Stimulated activated naive CD8-positive, alpha-beta T cell treated with anti-CD3 and anti-CD28 coated beads, Interleukin-15, Interleukin-2, amounts not matched to agents 100 ng/mL and 50 ng/mL, for 24 hours (primary cell): ENCODE results near the gene ZBTB4.

ENCODE experiments used
- H3K27ac Mint-ChIP-seq: one replicate; pipeline ENCODE4 v1.8.0; 2021; ENCODE audit warnings: mild to moderate bottlenecking, mixed read lengths
- H3K27me3 Mint-ChIP-seq: one replicate; pipeline ENCODE4 v1.8.0; 2021; ENCODE audit warnings: mixed read lengths
- H3K36me3 Mint-ChIP-seq: one replicate; pipeline ENCODE4 v1.8.0; 2021; ENCODE audit warnings: low read depth, mixed read lengths
- H3K4me1 Mint-ChIP-seq: one replicate; pipeline ENCODE4 v1.8.0; 2021; ENCODE audit warnings: low read depth, mixed read lengths
- H3K4me3 Mint-ChIP-seq: one replicate; pipeline ENCODE4 v1.8.0; 2021; ENCODE audit warnings: mild to moderate bottlenecking, mixed read lengths
- H3K9me3 Mint-ChIP-seq: one replicate; pipeline ENCODE4 v1.8.0; 2021; ENCODE audit warnings: mixed read lengths

ZBTB4 gene

DNA sequence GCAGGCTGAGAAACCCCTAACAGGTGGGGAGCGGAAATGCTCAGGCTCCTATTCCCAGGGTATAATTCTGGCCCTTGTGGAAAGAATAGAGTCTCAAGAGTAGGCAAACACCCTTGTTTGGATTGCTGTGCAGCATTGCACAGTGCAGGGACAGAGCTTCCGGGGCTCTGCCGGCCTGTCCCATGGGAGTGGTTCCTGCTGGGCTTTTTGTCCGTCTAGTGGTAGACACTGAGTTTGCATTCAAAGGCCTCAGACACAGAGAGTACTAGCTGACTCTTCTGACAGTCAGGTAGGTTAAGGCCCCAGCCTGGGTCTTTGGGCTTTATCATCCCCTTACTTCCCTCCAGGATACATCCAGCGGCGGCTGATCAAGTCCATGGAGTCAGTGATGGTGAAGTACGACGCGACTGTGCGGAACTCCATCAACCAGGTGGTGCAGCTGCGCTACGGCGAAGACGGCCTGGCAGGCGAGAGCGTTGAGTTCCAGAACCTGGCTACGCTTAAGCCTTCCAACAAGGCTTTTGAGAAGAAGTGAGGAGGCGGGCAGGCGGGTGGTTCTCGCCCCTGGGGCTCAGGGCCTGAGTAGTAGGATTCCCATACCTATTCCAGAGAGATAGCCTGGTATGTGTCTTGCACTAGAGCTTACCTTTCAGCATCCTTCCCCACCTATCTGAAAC is 22.9 kb upstream of the ZBTB4 start:
- Mint-ChIP-seq H3K4me3 (no peak overlapping the region), H3K4me1 (no peaks in the 10 kb centered on the region), H3K27me3 (no peaks in the 10 kb centered on the region), H3K9me3 (no peaks in the 10 kb centered on the region), H3K36me3 (peaks cover 75% of the 10 kb centered on the region), H3K27ac (no peak overlapping the region)

- H3K36me3 Mint-ChIP-seq, result peaks cover 77% of the 10 kb centered on the region
- no peaks in the 10 kb centered on the region for H3K27me3 Mint-ChIP-seq
- no peak overlapping the region for H3K27ac Mint-ChIP-seq
- H3K9me3 Mint-ChIP-seq, result no peaks in the 10 kb centered on the region
- H3K4me1 Mint-ChIP-seq, result no peaks in the 10 kb centered on the region
- H3K4me3 Mint-ChIP-seq, result no peak overlapping the region
These were observed 22.3 kb upstream of the ZBTB4 start for GRCh38 chr17:7501729-7502128.

- no peaks in the 10 kb centered on the region for H3K27me3 Mint-ChIP-seq
- H3K36me3 Mint-ChIP-seq, result peaks cover 80% of the 10 kb centered on the region
- H3K9me3 Mint-ChIP-seq, result no peaks in the 10 kb centered on the region
- no peak overlapping the region for H3K27ac Mint-ChIP-seq
- H3K4me3 Mint-ChIP-seq, result no peak overlapping the region
- no peaks in the 10 kb centered on the region for H3K4me1 Mint-ChIP-seq
These were observed 19.7 kb upstream of the ZBTB4 start for GRCh38 chr17:7499161-7499560.

- H3K36me3 Mint-ChIP-seq, result peaks cover 81% of the 10 kb centered on the region
- H3K9me3 Mint-ChIP-seq, result no peaks in the 10 kb centered on the region
These were observed 18.2 kb upstream of the ZBTB4 start for GRCh38 chr17:7497636-7498035.

GRCh38 chr17:7497228-7497627 is 17.8 kb upstream of the ZBTB4 start:
- Mint-ChIP-seq H3K4me1 (peaks cover 9% of the 10 kb centered on the region), H3K27me3 (no peaks in the 10 kb centered on the region), H3K9me3 (no peaks in the 10 kb centered on the region), H3K27ac (no peak overlapping the region), H3K4me3 (no peak overlapping the region), H3K36me3 (peaks cover 78% of the 10 kb centered on the region)

More at GRCh38 chr17:7497636-7498035, 18.2 kb upstream of the ZBTB4 start:
- peaks cover 8% of the 10 kb centered on the region for H3K4me1 Mint-ChIP-seq
- H3K27me3 Mint-ChIP-seq, result no peaks in the 10 kb centered on the region
- H3K27ac Mint-ChIP-seq, result no peak overlapping the region
- no peak overlapping the region for H3K4me3 Mint-ChIP-seq

DNA sequence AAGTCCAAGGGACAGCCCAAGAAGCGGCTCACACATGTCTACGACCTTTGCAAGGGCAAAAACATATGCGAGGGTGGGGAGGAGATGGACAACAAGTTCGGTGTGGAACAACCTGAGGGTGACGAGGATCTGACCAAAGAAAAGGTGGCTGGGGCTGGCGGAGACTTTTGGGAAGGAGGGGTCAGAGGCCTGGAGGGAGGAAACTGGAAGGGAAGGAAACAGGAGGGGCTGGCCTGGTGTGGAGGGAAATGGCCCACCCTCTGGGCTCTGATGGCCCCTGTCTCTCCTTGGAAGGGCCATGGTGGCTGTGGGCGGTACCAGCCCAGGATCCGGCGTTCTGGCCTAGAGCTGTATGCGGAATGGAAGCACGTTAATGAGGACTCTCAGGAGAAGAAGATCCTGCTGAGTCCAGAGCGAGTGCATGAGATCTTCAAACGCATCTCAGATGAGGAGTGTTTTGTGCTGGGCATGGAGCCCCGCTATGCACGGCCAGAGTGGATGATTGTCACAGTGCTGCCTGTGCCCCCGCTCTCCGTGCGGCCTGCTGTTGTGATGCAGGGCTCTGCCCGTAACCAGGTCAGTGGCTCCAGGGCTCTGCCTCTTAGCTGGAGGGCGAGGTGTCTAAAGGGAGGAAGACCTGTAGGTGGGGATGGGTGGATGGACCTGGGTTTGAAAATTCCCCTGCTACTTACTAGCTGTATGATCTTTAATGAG is 17.2 kb upstream of the ZBTB4 start:
- Mint-ChIP-seq H3K4me3 (no peak overlapping the region), H3K27ac (no peak overlapping the region)

GRCh38 chr17:7495906-7496434 is 16.5 kb upstream of the ZBTB4 start:
- no peak overlapping the region for H3K4me3 Mint-ChIP-seq

More for the DNA sequence above, 17.2 kb upstream of the ZBTB4 start:
- Mint-ChIP-seq H3K4me1 (peaks cover 13% of the 10 kb centered on the region), H3K27me3 (no peaks in the 10 kb centered on the region), H3K36me3 (peaks cover 77% of the 10 kb centered on the region), H3K9me3 (no peaks in the 10 kb centered on the region)

DNA sequence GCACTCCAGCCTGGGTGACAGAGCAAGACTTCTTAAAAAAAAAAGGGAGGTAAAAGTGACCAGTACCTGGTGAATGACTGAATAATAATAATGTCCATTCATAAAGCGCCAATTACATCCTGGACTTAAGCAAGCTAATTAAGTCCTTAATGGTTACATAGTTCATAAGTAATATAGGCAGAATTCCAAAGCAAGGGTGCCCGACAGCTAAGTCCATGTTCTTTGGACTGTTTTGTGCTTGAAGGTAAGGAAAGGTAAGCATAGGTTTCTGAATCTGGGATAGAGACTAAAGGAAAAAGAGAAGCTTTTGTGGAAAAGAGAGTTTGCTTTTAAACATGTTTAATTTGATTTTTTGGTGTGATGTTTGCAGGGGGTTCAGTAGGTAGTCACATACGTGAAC is 14.5 kb upstream of the ZBTB4 start:
- Mint-ChIP-seq H3K9me3 (no peaks in the 10 kb centered on the region), H3K36me3 (peaks cover 77% of the 10 kb centered on the region), H3K4me1 (peaks cover 37% of the 10 kb centered on the region), H3K27me3 (no peaks in the 10 kb centered on the region), H3K27ac (peak overlapping the region; percentile 37), H3K4me3 (no peak overlapping the region)

More at GRCh38 chr17:7495906-7496434, 16.5 kb upstream of the ZBTB4 start:
- Mint-ChIP-seq H3K27ac (no peak overlapping the region), H3K4me1 (peaks cover 18% of the 10 kb centered on the region), H3K27me3 (no peaks in the 10 kb centered on the region), H3K36me3 (peaks cover 74% of the 10 kb centered on the region), H3K9me3 (no peaks in the 10 kb centered on the region)

DNA sequence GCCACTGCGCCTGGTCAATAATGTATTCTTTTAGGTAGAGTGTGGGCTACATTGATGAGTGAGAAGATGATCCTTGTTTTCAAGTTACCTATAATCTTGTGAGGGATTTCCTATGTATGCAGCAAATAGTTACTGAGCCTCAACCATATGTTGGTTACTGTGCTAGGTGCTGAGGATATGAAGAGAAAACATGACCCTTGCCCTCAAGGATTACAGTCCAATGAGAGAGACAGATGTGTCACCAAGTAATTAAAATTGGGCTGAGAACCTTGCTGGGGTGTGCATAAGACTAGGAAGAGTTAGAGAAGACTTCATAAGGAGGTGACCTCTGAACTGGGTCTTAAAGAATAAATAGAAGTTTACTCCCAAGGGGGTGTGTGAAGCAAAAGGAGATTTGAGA is 12.2 kb upstream of the ZBTB4 start:
- H3K27ac Mint-ChIP-seq, result peak overlapping the region; percentile 10
- no peak overlapping the region for H3K4me3 Mint-ChIP-seq
- H3K9me3 Mint-ChIP-seq, result no peaks in the 10 kb centered on the region
- peaks cover 57% of the 10 kb centered on the region for H3K4me1 Mint-ChIP-seq
- H3K36me3 Mint-ChIP-seq, result peaks cover 76% of the 10 kb centered on the region
- H3K27me3 Mint-ChIP-seq, result no peaks in the 10 kb centered on the region

DNA sequence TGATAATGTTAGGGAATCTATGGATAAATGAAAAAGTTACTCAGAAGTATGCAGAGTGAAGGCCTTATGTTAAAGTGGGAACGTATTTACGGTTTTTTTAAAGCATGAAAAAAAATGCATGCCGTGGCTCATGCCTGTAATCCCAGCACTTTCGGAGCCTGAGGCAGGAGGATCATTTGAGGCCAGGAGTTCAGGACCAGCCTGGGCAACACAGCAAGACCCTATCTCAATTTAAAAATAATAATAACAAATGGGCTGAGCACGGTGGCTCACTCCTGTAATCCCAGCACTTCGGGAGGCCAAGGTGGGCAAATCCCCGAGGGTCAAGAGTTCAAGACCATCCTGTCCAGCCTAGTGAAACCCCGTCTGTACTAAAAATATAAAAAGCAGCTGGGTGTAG is 10.7 kb upstream of the ZBTB4 start:
- Mint-ChIP-seq H3K9me3 (no peaks in the 10 kb centered on the region), H3K36me3 (peaks cover 75% of the 10 kb centered on the region), H3K27ac (no peak overlapping the region), H3K4me3 (peak overlapping the region; percentile 4), H3K27me3 (no peaks in the 10 kb centered on the region), H3K4me1 (peaks cover 69% of the 10 kb centered on the region)

DNA sequence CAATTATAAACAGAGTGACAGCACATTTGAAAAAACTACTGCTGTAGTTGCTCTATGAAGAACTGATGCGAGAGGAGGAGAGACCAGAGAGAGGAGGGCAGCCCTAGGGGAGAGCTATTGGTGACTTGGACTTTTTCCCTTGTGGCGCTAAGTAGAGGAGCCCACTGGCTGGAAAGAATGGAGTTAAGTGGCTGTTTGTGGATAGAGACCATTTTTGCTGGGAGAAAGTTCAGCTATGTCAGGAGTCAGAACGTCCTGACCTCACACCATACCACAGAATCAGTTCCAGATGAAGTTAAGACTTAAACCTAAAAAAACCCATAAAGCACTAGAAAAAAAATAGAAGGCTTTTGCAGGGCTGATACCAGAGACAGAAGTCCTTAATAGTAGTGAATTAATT is 6.8 kb upstream of the ZBTB4 start:
- Mint-ChIP-seq H3K4me3 (peak overlapping the region; percentile 98), H3K4me1 (peaks cover 83% of the 10 kb centered on the region), H3K27me3 (no peaks in the 10 kb centered on the region), H3K36me3 (peaks cover 49% of the 10 kb centered on the region), H3K27ac (peak overlapping the region; percentile 81), H3K9me3 (no peaks in the 10 kb centered on the region)

DNA sequence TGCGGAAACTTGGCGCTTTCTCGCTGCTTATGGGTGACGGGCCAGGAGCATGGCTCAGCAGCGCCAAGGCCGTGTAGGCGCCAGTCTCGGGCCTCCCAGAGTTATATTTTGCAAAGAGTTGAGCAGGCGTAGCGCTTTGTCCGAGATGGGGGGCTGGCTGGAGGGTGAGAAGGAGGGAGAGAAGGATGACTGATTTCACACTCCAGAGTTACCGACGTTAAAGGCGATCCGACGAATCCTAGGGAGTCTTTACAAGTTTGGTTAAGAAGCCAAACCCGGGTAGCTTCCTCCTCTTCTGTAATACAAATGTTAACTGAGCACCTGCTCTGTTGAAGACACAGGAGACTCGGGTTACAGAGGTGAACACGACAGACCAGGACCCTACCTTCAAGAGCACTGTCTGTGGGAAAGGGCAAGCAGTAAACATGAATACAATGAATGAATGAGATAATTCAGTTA is 5.5 kb upstream of the ZBTB4 start:
- Mint-ChIP-seq H3K9me3 (no peaks in the 10 kb centered on the region), H3K27me3 (no peaks in the 10 kb centered on the region), H3K27ac (peak overlapping the region; percentile 100), H3K4me1 (peaks cover 85% of the 10 kb centered on the region), H3K4me3 (peak overlapping the region; percentile 98), H3K36me3 (peaks cover 41% of the 10 kb centered on the region)

- no peaks in the 10 kb centered on the region for H3K9me3 Mint-ChIP-seq
- peaks cover 37% of the 10 kb centered on the region for H3K36me3 Mint-ChIP-seq
- H3K4me3 Mint-ChIP-seq, result peak within 1 kb of the TSS; percentile 98
- H3K4me1 Mint-ChIP-seq, result peaks cover 80% of the 10 kb centered on the region
- H3K27me3 Mint-ChIP-seq, result no peaks in the 10 kb centered on the region
- peak within 1 kb of the TSS; percentile 100 for H3K27ac Mint-ChIP-seq
These were observed 4.9 kb upstream of the ZBTB4 start, which contains the start of gene POLR2A for GRCh38 chr17:7484067-7484918. TSS of gene POLR2A (plus strand) at chr17:7484366.

DNA sequence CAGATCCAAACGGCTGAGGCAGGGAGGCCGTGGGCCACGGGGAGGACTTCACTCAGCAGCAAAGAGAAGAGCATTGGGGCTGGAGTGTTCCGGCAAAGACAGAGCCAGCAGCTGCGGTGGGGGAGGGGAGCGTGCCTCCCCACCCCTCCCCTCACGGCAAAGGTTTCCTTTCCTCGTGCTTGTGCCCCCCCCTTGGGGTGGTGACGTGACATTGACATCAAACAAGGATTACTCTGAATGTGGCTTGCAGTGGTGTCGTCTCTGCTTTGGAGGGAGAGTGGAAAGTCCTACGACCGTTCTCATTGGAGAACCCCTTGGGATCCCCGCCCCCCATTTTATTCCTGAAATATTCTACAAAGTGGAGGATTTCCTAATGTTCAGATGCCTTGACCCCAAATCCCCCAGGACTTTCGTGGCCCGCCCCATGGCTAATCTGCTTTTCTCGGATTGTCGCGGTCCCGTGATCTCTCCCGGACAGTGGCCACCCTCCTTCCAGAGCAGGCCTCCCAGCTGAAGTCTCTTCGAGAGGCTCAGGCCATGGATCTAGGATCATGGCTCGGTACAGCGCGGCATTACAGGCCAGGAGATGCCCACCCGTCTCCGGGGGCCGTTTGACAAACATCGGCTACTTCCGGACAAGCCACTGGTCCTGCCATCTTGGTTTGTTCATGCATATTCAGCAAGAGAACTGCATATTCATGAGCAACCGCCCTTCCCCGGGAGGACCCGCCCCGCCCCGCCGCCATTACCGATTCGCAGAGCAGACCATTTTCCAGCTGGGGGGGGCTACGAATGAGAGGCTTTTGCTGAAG is 4.0 kb upstream of the ZBTB4 start:
- peak overlapping the region; percentile 100 for H3K27ac Mint-ChIP-seq
- H3K4me3 Mint-ChIP-seq, result peak overlapping the region; percentile 98
- peaks cover 75% of the 10 kb centered on the region for H3K4me1 Mint-ChIP-seq
- no peaks in the 10 kb centered on the region for H3K27me3 Mint-ChIP-seq
- no peaks in the 10 kb centered on the region for H3K9me3 Mint-ChIP-seq
- H3K36me3 Mint-ChIP-seq, result peaks cover 29% of the 10 kb centered on the region
